NCI-H82 treated with DMSO at 0.1 percent for 48 hours (cell line): ENCODE measurements around the gene MT3.

Experiments
- DNase-seq: peaks from one replicate; lab custom pipeline; 2025; ENCODE audit not compliant: unreplicated experiment; lab: John Stamatoyannopoulos, UW

Gene MT3

DNA sequence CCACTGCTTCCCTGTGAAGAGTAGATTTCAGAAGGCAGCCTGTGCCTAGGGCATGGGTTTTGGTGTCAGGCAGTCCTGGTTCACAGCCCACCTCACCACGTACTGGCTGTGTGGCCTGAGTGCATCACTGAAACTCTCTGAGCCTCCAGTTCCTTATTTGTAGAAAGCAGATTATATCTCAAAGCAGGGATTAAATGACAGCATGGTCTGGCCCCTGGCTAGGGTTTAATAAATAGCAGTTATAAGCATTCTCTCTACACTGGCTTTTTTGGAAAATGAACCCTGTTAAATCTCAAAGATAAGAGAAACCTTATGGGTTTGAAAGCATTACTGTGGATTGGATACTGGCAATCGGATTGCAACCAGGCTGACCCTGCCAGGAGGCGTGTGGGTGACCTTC lies 40.2 kb downstream of the MT3 start:
- no peak for DNase-seq

DNA sequence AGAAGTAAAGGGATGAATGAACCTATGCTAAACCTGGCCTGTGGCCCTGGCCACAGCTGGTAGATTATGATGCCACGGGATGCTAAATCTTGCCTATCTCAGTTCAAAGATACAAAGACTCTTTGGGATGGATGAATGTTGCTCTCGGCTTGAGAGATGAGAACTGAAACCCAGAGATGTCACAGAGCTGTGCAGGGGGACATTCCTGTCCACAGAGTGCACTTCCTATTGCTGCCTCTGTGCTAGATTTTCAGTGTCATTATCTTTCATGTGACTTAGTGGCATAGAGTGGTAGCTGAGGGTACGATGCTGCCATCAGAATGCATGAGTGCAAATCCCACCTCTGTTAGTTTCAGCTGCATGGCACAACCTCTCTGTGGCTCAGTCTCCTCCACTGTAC lies 40.8 kb downstream of the MT3 start:
- no peak for DNase-seq

DNA sequence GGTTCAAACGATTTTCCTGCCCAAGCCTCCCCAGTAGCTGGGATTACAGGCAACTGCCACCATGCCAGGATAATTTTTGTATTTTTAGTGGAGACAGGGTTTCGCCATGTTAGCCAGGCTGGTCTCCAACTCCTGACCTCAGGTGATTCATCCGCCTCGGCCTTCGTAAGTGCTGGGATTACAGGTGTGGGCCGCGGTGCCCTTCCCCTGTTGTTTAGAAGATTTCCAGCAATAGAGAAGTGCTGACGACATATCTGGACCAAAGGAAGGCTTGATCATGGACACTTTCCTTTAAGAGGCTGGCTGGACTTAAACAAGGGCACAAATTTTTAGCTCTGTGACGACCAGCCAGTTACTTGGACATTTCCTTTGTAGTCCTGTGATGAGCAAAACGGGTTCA lies 41.9 kb downstream of the MT3 start:
- DNase-seq = no peak

DNA sequence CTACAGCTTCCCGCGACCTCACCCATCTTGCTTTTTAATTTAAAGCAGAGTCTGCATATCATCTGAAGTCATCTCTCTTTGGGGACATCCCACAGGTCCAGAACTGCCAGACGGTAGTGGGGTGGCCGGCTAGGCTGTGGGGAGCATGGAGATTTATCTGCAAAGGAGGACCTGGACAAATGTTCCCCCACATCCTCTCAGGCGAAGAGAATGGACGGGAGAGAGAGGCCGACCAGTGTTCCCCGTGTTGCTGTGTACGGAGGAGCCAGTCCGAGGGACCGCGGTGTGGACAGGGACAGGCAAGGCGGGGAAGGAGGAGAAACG lies 42.5 kb downstream of the MT3 start:
- no peak for DNase-seq

DNA sequence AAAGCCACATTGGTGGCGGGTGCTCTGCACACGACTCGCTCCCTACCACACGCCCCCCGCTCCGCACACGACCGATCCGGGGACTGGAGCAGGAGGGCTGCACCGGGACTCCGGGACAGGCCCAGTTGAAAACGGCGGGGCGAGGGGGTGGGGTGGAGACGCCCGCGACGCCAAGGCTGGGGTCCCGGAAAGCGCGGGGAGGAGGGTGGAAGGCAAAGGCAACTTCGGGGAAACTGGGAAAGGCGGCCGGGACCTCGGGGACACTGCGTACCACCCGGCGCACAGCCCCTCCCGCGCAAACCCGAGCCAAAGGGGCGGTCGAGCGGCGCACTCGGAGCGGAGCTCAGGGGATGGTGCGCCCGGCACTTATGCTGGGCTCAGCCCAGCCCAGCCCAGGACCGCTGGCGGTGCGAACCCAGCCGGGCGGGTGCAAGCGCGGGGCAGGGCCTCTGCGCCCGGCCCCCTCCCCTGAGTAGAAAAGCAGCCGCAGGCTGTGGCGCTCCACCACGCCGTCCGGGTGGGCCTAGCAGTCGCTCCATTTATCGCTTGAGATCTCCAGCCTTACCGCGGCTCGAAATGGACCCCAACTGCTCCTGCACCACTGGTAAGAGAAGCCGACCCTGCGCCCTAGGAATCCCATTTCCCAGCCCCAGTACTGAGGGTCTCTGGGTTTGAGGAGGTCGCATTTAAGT lies 43.0 kb downstream of the MT3 start, which contains the start of gene MT1M:
Gene MT1M, plus strand, starts transcription at position 504 of the 692 bp plus-strand sequence. Its CDS starts 73 bp downstream, at position 577.
- DNase-seq = no peak

DNA sequence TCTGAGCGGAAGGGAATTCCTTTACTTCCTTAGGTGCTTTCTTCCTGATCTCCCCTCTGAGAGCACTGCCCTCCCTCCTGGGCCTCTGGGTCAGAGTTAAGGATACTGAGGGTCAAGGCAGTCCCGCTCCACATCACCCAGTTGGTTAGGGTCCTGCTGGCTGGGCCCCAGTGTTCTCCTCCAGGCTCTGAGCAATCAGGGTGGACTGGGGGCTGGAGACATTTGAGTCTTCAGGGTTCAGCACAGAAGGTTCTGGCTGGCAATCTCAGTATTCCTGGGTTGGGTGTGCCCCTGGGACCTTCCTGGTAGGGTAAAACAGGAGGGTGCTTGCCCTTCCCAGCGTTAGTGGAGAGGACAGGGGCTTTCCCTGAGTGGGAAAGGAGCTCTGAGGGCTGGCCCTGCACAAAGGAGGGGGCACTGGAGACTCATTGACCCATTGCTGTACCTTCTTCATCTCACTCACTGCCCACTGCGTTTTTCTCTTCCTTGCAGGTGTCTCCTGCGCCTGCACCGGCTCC lies 43.6 kb downstream of the MT3 start:
- no peak for DNase-seq

DNA sequence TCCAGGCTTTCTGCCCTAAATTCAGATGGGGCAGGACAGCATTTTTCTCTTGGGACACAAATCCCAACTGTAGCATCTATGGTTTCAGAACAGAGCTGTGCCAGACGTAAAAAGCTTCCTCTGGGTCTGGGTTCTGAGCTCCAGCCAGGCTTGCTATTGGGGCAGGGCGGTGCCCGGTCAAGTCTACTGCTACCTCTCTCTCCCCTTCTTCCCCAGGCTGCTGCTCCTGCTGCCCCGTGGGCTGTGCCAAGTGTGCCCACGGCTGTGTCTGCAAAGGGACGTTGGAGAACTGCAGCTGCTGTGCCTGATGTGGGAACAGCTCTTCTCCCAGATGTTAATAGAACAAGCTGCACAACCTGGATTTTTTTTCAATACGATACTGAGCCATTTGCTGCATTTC lies 44.2 kb downstream of the MT3 start:
- no peak for DNase-seq

DNA sequence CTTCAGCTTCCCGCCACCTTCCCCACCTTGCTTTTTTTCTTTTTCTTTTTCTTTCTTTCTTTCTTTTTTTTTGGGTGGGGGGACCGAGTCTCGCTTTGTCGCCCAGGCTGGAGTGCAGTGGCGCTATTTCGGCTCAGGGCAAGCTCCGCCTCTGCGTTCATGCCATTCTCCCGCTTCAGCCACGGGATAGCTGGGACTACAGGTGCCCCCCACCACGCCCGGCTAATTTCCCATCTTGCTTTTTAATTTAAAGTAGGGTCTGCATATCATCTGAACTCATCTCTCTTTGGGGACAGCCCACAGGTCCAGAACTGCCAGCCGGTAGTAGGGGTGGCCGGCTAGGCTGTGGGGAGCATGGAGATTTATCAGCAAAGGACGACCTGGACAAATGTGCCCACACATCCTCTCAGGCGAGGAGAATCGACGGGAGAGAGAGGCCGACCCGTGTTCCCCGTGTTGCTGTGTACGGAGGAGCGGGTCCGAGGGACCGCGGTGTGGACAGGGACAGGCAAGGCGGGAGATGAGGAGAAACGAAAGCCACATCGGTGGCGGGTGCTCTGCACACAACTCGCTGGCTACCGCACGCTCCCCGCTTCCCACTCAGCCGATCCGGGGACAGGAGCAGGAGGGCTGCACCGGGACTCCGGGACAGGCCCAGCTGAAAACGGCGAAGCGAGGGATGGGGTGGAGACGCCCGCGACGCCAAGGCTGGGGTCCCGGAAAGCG lies 45.5 kb downstream of the MT3 start:
- no peak for DNase-seq

DNA sequence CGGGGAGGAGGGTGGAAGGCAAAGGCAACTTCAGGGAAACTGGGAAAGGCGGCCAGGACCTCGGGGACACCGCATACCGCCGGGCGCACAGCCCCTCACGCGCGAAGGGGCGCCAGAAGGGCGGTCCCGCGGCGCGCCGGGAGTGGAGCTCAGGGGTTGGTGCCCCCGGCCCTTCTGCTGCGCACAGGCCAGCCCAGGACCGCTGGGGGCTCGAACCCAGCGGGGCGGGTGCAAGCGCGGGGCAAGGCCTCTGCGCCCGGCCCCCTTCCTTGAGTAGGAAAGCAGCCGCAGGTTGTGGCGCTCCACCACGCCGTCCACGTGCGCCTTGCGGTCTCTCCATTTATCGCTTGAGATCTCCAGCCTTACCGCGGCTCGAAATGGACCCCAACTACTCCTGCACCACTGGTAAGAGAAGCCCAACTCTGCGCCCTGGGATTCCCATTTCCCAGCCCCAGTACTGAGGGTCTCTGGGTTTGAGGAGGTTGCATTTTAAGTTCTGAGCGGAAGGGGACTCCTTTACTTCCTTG lies 46.2 kb downstream of the MT3 start:
- no peak for DNase-seq

DNA sequence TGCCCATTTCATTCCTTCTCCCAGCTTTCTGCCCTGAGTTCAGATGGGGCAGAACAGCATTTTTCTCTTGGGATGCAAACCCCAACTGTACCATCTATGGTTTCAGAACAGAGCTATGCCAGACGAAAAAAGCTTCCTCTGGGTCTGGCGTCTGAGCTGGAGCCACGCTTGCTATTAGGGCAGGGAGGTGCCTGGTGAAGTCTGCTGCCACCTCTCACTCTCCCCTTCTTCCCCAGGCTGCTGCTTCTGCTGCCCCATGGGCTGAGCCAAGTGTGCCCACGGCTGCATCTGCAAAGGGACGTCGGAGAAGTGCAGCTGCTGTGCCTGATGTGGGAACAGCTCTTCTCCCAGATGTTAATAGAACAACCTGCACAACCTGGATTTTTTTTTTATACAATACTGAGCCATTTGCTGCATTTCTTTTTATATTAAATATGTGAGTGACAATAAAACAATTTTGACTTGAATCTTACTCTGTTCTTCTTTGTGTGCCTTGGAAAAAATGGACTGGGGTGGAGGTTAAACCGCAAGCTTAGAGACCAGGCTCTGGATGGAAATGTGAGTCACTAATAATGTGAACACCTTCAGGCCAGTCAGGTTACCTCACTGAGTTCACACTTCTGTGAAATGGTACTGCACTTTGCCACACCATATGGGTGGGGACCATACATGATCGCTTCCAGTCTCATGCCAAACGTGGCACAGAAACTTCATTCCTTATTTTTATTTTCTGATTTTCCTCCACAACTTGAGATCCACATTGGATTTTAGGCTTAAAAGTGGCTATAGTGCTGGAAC lies 47.5 kb downstream of the MT3 start:
- DNase-seq = no peak

DNA sequence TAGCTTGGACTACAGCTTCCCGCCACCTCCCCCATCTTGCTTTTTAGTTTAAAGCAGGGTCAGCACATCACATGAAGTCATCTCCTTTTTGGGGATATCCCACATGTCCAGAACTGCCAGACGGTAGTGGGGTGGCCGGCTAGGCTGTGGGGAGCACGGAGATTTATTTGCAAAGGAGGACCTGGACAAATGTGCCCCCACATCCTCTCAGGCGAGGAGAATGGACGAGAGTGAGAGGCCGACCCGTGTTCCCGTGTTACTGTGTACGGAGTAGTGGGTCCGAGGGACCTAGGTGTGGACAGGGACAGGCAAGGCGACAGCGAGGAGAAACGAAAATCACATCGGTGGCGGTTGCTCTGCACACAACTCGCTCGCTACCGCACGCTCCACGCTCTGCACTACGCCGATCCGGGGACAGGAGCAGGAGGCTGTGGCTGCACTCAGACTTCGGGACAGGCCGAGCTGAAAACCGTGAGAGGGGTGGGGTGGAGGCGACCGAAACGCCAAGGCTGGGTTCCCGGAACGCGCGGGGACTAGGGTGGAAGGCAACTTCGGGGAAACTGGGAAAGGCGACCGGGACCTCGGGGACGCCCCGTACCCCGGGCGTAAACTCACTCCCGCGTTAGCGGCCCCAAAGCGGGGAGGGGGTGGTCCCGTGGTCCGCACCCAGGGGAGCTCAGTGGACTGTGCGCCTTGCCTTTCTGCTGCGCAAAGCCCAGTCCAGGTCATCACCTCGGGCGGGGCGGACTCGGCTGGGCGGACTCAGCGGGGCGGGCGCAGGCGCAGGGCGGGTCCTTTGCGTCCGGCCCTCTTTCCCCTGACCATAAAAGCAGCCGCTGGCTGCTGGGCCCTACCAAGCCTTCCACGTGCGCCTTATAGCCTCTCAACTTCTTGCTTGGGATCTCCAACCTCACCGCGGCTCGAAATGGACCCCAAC lies 48.8 kb downstream of the MT3 start, which contains the start of gene MT1A:
Gene MT1A, plus strand, starts transcription at position 853 of the 937 bp plus-strand sequence. Its CDS starts 73 bp downstream, at position 926.
- DNase-seq = no peak

DNA sequence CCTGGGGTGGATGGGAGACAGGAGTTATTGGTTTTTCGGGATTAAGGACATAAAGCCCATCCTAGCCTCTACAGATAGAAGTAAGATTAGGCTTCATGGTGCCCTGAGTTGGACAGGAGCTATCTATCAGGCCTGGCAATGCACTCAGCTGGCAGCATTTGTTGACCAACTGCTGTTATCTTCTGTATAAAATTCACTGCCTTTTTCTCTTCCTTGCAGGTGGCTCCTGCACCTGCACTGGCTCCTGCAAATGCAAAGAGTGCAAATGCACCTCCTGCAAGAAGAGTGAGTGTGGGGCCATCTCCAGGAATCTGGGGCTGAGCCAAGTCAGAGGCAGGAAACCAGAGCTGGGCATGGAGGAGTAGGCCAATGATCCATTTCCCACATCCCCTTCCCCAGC lies 49.7 kb downstream of the MT3 start:
- DNase-seq = no peak

DNA sequence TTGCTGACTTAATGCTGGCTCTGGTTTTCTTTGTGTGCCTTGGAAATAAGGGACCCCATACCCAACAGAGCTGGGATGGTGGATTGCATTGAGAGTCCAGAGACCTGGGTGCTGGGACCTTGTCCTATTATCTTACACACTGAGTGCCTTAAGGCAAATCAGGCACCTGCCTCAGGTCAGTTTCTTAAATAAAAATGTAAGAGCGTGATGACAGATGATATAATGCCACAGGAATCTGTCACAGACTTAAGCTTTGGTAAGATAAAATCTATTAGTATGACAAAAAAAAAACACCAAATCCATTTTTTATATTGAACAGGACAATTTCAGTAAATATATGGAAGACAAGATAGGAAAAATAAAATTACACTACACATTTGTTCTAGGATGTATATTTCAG lies 50.7 kb downstream of the MT3 start:
- DNase-seq = no peak
